ENCODE data around the gene YBEY.

DNA sequence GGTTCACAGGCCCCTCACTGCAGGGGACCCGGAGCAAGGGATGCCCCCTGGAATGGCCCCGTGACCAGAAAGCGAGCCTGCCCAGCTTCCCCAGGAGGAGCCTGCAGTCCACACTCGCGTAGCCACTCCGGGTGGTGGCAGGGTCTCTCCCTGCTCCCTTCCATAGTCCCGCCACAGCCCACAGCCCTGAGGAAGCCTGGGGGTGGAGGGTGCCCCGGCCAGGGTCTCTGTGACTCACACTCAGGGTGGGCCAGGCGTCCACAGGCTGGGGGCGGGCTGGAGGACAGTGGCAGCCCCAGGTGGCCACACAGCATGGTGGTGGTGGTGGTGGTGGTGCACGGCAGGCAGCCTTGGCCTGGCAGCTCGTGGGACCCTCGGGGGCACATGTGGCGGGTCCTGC lies 15.6 kb downstream of the YBEY start:
- TF ChIP-seq, protein P1, sequence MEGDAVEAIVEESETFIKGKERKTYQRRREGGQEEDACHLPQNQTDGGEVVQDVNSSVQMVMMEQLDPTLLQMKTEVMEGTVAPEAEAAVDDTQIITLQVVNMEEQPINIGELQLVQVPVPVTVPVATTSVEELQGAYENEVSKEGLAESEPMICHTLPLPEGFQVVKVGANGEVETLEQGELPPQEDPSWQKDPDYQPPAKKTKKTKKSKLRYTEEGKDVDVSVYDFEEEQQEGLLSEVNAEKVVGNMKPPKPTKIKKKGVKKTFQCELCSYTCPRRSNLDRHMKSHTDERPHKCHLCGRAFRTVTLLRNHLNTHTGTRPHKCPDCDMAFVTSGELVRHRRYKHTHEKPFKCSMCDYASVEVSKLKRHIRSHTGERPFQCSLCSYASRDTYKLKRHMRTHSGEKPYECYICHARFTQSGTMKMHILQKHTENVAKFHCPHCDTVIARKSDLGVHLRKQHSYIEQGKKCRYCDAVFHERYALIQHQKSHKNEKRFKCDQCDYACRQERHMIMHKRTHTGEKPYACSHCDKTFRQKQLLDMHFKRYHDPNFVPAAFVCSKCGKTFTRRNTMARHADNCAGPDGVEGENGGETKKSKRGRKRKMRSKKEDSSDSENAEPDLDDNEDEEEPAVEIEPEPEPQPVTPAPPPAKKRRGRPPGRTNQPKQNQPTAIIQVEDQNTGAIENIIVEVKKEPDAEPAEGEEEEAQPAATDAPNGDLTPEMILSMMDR (optimal IDR thresholded peaks at IDR 0.05 in 1 of 3, IDR thresholded peaks at IDR 0.05 in 1 of 3, conservative IDR thresholded peaks at IDR 0.05 in 1 of 3; ENCODE audit: extremely low read depth in 1 of 3, insufficient read depth in 2 of 3, low read length in 3 of 3) = no peak
- TF ChIP-seq EZH2 (IDR thresholded peaks at IDR 0.05; ENCODE audit: low read length) = no peak
